HCT116 (cell line): ENCODE measurements around the gene ACOXL.

ENCODE experiments used
- CTCF ChIP-seq, 3 experiments: fragments of 200-600 bp in 1 of 3; sonication (generic) in 1 of 3; IDR thresholded peaks in 2 of 3; conservative IDR thresholded peaks in 1 of 3; 2 replicates each; pipeline ENCODE4 v1.5.1; 2012 to 2017; ENCODE audit warnings: low read depth in 2 of 3, low read length in 2 of 3, antibody characterized with exemption in 1 of 3, borderline replicate concordance in 1 of 3, control low read depth in 1 of 3, mild to moderate bottlenecking in 1 of 3, mixed read lengths in 1 of 3, mixed run types in 1 of 3, moderate library complexity in 1 of 3; ENCODE audit not compliant: insufficient read depth in 1 of 3
- EGR1 ChIP-seq: IDR thresholded peaks from 2 replicates; pipeline ENCODE4 v1.6.1; 2012; ENCODE audit warnings: low read depth
- ELF1 ChIP-seq: IDR thresholded peaks from 2 replicates; pipeline ENCODE4 v1.6.1; 2012; ENCODE audit warnings: low read depth, borderline replicate concordance
- EZH2 ChIP-seq: fragments of 200-600 bp; sonication (generic); IDR thresholded peaks from 2 replicates; pipeline ENCODE4 v1.6.1; 2017; ENCODE audit warnings: antibody characterized with exemption, mixed run types
- FOSL1 ChIP-seq: IDR thresholded peaks from 2 replicates; pipeline ENCODE4 v1.6.1; 2012; ENCODE audit warnings: low read depth
- POLR2A ChIP-seq: IDR thresholded peaks from 2 replicates; pipeline ENCODE4 v1.7.0; 2011; ENCODE audit warnings: borderline replicate concordance; ENCODE audit not compliant: insufficient read depth, insufficient read length; ENCODE audit errors: extremely low read depth
- POLR2AphosphoS5 ChIP-seq: IDR thresholded peaks from 2 replicates; pipeline ENCODE4 v1.6.1; 2011; ENCODE audit warnings: mild to moderate bottlenecking, low read depth, low read length, moderate library complexity
- RAD21 ChIP-seq: IDR thresholded peaks from 2 replicates; pipeline ENCODE4 v1.6.1; 2012; ENCODE audit warnings: low read depth, mild to moderate bottlenecking
- SP1 ChIP-seq: IDR thresholded peaks from 2 replicates; pipeline ENCODE4 v1.6.1; 2012; ENCODE audit warnings: low read depth
- SRF ChIP-seq: IDR thresholded peaks from 2 replicates; pipeline ENCODE4 v1.6.1; 2012; ENCODE audit warnings: low read depth
- YY1 ChIP-seq: IDR thresholded peaks from 2 replicates; pipeline ENCODE4 v1.6.1; 2011; ENCODE audit warnings: low read length, low read depth, moderate library complexity, mild to moderate bottlenecking; ENCODE audit not compliant: insufficient replicate concordance; ENCODE audit errors: extremely low read depth
- ZFX ChIP-seq: fragments of 450-650 bp; IDR thresholded peaks from 2 replicates; pipeline ENCODE4 v1.6.1; 2017
- ZNF274 ChIP-seq: fragments of 200-500 bp; sonication (Bioruptor generic); IDR thresholded peaks from 2 replicates; pipeline ENCODE4 v1.6.1; 2014; ENCODE audit warnings: mild to moderate bottlenecking, low read depth, low read length, inconsistent platforms
- TF ChIP-seq, protein P1 (sequence below): IDR thresholded peaks from 2 replicates; pipeline ENCODE4 v1.6.1; 2012

GRCh38 chr2:111094691-111095090 lies 362.3 kb downstream of the ACOXL start:
- TF ChIP-seq CTCF (IDR thresholded peaks at IDR 0.05 in 2 of 3, conservative IDR thresholded peaks at IDR 0.05 in 1 of 3; ENCODE audit: borderline replicate concordance in 1 of 3, insufficient read depth in 1 of 3, low read depth in 2 of 3, low read length in 2 of 3) (no peak), FOSL1 (no peak), ZFX (no peak), RAD21 (no peak), POLR2AphosphoS5 (no peak), EZH2 (no peak), SRF (no peak), SP1 (no peak), ELF1 (no peak), YY1 (no peak), EGR1 (no peak), POLR2A (no peak), ZNF274 (no peak)
- TF ChIP-seq, protein P1, sequence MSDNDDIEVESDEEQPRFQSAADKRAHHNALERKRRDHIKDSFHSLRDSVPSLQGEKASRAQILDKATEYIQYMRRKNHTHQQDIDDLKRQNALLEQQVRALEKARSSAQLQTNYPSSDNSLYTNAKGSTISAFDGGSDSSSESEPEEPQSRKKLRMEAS: no peak
